Activated T-helper 1 cell treated with anti-CD3 and anti-CD28 coated beads, Interleukin-2, amount 50 U/mL, for 16 hours (primary cell): ENCODE results near the gene TLL1.

Experiments
- DNase-seq, 2 donors: peaks; one replicate each; pipeline ENCODE4 v3.0.0-alpha.2; 2020; ENCODE audit warnings: low read depth in 1 of 2, low spot score in 1 of 2

The TLL1 gene

GRCh38 chr4:165971446-165971845 is 98.4 kb downstream of the TLL1 start:
- no peak for DNase-seq

DNA sequence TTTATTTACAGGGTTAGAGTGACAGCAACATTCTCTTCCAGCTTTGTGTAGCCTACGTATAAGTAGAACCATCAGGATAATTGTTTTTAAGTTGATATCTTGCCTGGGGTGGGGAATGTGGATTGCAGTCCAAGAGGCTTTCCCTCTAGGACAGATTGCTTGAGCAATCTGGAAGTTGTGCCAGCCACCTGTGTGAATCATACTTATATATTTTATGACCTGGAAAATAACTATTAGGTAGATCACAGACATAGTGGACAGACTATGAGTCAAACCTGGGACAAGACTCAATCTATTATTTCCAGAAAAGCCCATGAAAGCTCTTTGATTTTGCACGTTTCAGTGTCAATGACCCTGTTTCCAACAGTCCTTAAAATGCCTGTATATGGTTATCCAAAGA is 98.9 kb downstream of the TLL1 start:
- DNase-seq: no peak

DNA sequence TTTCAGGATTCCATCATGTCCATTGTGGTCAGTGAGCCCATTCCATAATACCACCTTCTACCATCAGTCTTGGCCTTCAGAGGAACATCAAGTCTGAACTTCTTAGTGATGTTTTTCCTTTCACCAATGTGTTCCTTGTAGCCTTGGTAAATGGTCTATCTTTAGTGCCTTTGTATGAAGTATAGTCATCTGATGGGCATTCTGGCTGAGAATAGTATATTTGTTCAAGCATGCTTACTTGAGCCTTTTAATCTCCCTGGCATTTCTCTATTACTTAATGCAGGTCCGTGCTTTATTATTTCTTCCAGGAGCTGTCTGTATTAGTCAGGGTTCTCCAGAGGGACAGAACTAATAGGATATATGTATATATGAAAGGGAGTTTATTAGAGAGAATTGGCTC is 99.7 kb downstream of the TLL1 start:
- no peak for DNase-seq

DNA sequence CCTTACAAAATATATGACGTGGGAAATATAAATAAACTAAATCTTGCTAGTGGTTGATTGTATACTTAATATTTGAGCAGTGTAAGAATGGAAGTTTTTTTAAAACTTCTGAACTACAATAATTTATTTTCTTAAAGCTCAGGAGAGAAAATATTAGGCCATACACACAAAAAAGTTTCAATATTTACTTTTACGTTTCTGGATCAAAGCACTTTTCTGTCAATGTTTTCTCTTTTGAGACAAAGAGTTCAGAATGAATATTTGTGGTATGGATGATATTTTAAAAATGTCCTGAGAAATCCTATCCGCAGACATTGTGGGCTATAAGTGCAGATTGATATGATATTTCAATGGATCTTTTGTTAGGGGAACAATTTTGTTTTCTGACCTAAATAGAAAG is 109.9 kb downstream of the TLL1 start:
- DNase-seq: no peak

GRCh38 chr4:165986956-165987698 is 114.1 kb downstream of the TLL1 start:
- no peak for DNase-seq

GRCh38 chr4:165991325-165992180 is 118.5 kb downstream of the TLL1 start:
- DNase-seq: no peak

DNA sequence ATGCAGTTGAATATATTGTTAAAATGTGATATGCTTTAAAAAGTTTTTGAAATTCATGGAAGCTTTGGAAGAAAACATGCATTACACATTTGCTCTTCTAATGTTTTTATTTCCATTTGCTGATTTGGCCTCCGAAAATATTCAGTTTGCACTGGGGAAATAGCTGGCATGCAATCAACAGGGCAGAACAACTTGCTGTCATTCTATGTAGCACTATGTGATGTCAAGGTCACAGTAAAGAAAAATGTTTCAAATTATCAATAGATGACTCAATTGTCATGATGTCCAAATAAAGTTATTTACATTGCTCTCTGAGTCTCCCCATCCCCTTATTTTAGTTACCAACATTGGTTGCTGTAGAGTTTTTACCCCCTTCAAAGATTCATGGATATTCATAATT is 119.2 kb downstream of the TLL1 start:
- DNase-seq: no peak

GRCh38 chr4:165994701-165995100 is 121.7 kb downstream of the TLL1 start:
- no peak for DNase-seq

DNA sequence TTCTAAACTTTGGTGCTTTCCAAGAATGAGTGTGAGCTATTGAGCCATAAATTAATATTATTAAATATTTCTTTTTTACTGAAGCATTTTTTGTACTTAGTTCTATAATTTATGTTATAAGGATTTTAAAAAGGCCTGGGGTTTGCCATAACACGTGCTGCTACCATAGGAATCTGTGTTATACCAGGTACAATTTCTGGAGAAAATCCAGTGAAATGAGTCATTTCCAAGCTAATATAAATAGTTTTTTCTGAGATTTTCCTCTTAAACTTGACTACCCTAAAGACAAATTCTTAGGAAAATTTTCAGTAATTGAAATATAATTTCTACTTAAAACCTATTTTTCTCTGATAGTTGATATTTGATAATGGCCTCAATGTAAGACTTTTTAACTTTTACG is 130.8 kb downstream of the TLL1 start:
- DNase-seq: no peak

- DNase-seq: no peak
Observed at GRCh38 chr4:166006217-166006616, 133.2 kb downstream of the TLL1 start.

DNA sequence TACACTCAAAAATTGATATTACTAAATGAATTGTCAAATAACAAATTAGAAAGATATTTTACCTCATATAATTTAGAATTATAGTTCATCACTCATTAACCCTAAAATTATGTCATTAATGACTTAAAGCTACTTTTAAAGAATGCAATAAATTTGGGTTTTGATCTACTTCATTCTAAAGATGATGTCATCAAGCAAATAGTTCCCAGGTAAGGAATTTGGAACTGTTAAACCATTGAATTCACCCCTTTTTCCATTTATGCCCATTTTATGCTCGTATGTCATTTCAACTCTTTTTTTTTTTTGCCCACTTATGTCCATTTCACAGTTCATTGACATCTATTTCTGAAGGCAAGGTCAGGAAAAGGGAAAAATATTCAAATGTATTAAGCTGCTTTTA is 135.5 kb downstream of the TLL1 start:
- no peak for DNase-seq

DNA sequence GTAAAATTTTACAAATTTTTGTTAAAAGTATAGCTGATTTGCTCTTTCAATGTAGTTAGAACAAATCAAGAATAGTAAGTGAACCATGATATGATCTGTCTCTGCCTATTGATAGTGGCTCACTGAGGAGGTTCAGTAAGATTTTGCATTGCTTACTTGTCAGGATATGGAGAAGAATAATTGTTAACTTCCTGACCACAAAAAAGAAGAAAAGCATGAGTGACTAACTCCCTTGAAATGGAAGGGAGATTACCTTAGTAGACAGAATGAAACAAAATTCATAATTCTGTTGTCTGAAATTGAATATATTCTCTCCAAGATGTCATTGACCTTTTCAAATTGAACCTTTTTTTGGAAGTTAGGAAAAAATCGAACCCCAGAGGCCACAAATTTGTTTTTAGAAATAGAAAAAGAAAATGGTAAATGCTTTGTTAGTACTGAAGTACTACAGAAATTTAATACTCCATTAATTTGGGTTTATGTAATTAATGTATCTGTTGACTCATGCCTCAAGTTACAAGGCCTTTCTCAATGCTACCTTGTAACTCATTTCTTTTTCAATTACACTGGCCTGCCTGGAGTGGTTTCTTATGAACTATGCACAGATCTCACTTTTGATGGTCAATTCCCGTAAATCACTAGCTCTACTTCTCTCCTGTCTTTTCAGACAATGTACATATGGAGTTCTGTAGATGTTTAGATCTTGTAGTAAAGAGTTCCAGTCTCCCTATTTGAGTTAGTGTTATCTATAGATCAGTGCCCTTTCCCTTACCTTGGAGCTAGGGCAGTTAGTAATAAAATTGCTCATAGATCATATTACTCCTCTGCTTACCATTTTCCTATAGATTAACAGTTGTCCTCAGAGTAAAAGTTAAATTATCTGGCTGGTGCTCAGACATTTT is 139.3 kb downstream of the TLL1 start:
- DNase-seq: no peak

DNA sequence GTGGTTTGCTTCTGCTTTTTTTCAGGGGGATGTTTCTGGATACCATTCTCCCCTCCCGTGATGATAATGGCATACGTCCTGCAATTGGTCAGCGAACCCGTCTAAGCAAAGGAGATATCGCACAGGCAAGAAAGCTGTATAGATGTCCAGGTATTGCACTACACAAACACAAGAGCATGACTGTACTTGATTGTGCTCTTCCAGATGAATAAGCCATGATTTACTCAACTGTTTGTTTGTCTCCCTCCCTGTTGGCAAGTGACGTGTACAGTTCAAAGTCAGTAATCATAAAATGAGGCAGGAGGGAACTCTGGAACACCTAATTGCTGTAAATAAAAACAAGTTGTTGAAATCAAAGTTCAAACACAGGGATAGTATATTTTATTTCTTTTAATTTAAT is 141.4 kb downstream of the TLL1 start:
- no peak for DNase-seq

- no peak for DNase-seq
Observed at GRCh38 chr4:166017804-166018203, 144.8 kb downstream of the TLL1 start.

GRCh38 chr4:166019441-166020220 is 146.6 kb downstream of the TLL1 start:
- DNase-seq: no peak

DNA sequence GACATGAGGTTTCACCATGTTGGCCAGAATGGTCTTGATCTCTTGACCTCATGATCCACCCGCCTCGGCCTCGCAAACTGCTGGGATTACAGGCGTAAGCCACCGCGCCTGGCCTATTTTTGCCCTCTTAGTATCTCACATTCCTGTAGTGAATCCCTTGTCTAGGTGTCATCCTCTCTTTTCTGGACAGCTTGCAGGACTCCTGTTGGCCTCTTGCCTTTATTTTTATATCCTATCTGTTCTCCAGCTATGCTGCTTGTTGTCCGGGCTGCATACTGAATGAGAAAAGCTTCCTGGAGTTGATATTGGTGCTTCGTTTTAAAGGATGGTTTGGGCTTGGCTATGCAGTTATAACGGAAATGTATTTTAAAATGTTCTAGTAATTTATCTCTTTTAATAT is 148.6 kb downstream of the TLL1 start:
- no peak for DNase-seq

GRCh38 chr4:166034965-166035364 is 161.9 kb downstream of the TLL1 start:
- DNase-seq: no peak

DNA sequence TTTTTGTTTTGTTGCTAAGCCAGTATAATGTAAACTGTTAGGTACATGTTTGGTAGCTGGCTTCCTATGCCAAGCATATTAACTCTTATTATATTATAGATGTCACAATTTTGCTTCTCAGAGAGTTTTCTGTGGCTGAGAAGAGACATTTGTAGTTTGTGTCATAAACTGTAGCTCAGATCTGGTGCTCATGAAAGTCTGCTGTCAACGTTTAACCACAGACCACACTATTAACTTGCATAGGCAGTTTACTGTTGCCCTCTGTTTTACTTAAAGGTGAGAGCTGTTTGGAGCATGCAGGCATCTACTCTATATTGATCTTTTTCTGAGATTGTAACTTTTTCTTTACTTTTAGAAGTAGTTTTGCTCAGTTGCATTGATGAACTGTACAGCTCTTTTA is 166.8 kb downstream of the TLL1 start:
- DNase-seq: no peak

- no peak for DNase-seq
Observed at GRCh38 chr4:166042510-166043055, 169.5 kb downstream of the TLL1 start.

DNA sequence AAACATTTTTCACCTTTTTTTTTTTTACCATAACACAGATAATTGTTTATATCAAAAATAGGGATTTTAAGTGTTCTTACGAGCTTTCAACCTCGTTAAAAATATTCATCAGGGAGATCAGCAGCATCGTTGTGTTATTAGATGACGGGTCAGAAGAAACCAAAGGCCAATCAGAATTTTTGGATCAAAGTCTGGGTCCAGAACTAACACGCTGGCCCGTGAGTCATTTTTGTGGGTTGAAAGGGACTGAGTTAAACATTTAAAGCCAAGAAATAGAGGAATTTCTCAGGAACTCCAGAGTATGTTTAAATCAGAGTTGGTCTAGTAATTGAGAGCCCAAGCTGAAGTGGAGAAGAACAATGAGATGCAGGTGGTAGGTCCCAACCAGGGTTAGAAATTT is 170.8 kb downstream of the TLL1 start:
- DNase-seq: no peak

DNA sequence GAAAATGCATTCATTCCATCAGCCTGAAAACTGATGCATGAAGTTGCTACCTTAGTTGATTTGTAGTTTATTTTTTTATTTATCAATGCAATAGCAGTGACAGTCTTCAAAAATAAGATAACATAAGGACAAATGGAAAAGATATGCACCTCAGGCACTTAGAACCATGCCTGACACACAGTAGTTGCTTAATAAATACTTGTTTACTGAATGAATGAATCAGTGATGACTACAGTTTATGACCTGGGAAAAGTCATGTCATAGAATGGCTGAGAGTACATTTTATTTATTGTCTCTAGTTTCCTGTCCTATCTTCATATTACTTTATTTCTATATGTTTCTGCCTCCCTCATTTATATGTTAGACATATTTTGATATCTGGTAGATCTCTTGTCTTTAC is 171.8 kb downstream of the TLL1 start:
- DNase-seq: no peak
